Measurements from ENCODE around the gene HS3ST5. TPM values are rescaled to one million over a fixed set of nuclear protein-coding genes. Genes with fewer than 3 reads are reported as not detected.
"Not testable (repeated sequence)": the region's sequence is repeated elsewhere in the genome, so short reads cannot be mapped to it uniquely, and the experiment has no call there.

HS3ST5 gene
- total RNA-seq, 4 donors from 2014 or later, result not detected

DNA sequence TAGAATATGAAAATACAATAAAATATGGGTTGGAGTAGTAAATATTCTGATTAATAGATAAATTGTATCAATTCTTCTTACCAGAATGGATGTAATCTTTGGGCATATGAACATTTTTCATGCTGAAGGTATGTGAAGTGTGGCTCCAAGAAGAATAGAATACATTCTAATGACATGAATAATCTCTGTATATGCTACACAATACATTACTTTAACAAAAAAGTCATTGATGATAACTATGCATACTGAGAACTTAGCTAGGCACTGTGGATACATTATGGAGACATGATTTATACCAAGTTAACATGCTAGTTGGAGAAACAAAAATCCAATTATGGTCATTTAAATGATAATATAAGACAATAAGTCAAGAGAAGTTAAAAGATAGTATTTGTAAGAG lies 309.2 kb downstream of the HS3ST5 start:
- H3K9me3 ChIP-seq, result no peaks in the 10 kb centered on the region
- H3K36me3 ChIP-seq, result no peaks in the 10 kb centered on the region
- no peak overlapping the region for H3K4me3 ChIP-seq (replicated peaks in 1 of 3)
- no peak for TF ChIP-seq CTCF (IDR thresholded peaks at IDR 0.05)
- no peak for TF ChIP-seq POLR2A (IDR thresholded peaks at IDR 0.05)
- DNase-seq, result no peak
- no peak overlapping the region for H3K27ac ChIP-seq
- intact Hi-C loops (cut with DNase I), result no loop called here
- no peaks in the 10 kb centered on the region for H3K27me3 ChIP-seq
- no peaks in the 10 kb centered on the region for H3K4me1 ChIP-seq

- DNase-seq, result no peak
- intact Hi-C loops (cut with DNase I), result no loop called here
- Histone ChIP-seq H3K27ac (no peak overlapping the region), H3K36me3 (no peaks in the 10 kb centered on the region), H3K4me3 (replicated peaks in 1 of 3) (no peak overlapping the region), H3K9me3 (no peaks in the 10 kb centered on the region), H3K27me3 (no peaks in the 10 kb centered on the region), H3K4me1 (no peaks in the 10 kb centered on the region)
- TF ChIP-seq CTCF (IDR thresholded peaks at IDR 0.05) (no peak), POLR2A (IDR thresholded peaks at IDR 0.05) (no peak)
- 60 to 68% methylated on average over 3 of the region's 3 CpGs for WGBS, 2 donors
These were observed 310.1 kb downstream of the HS3ST5 start for GRCh38 chr6:114032721-114033120.

GRCh38 chr6:114030767-114031166 lies 312.1 kb downstream of the HS3ST5 start:
- Histone ChIP-seq H3K4me3 (replicated peaks in 1 of 3) (no peak overlapping the region), H3K27ac (no peak overlapping the region), H3K36me3 (no peaks in the 10 kb centered on the region), H3K4me1 (no peaks in the 10 kb centered on the region), H3K27me3 (no peaks in the 10 kb centered on the region), H3K9me3 (no peaks in the 10 kb centered on the region)
- no peak for DNase-seq
- 85 to 88% methylated on average over 6 of the region's 6 CpGs for WGBS, 2 donors
- TF ChIP-seq POLR2A (IDR thresholded peaks at IDR 0.05) (no peak), CTCF (IDR thresholded peaks at IDR 0.05) (no peak)
- intact Hi-C loops (cut with DNase I), result no loop called here

DNA sequence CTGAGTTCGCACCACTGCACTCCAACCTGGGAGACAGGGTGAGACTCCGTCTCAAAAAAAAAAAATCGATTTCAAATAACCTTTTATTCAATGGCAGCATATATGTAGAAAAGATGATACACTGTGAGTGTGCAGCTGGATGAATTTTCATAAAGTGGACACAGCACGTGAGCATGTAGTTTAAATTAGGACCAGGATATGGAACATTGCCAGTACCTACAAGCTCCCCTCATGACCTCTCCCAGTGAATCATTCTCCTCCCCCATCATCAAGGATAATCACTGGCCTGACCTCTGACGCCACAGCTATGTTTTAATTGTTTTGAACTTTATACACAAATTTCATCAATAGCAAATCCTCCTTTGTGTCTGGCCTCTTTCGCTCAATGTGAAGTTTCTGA lies 318.1 kb downstream of the HS3ST5 start:
- no peaks in the 10 kb centered on the region for H3K9me3 ChIP-seq
- intact Hi-C loops (cut with DNase I), result no loop called here
- no peak overlapping the region for H3K4me3 ChIP-seq (replicated peaks in 1 of 3)
- DNase-seq, result no peak
- no peaks in the 10 kb centered on the region for H3K4me1 ChIP-seq
- no peak for TF ChIP-seq POLR2A (IDR thresholded peaks at IDR 0.05)
- TF ChIP-seq CTCF (IDR thresholded peaks at IDR 0.05), result no peak
- H3K36me3 ChIP-seq, result no peaks in the 10 kb centered on the region
- no peaks in the 10 kb centered on the region for H3K27me3 ChIP-seq
- WGBS, 2 donors, result 88 to 91% methylated on average over 6 of the region's 6 CpGs
- H3K27ac ChIP-seq, result no peak overlapping the region

- no peaks in the 10 kb centered on the region for H3K27me3 ChIP-seq
These were observed 322.6 kb downstream of the HS3ST5 start for GRCh38 chr6:114020196-114020595.

GRCh38 chr6:114017146-114017545 lies 325.7 kb downstream of the HS3ST5 start:
- H3K27ac ChIP-seq; DNase-seq; H3K27me3 ChIP-seq; H3K4me3 ChIP-seq (replicated peaks in 1 of 3); H3K9me3 ChIP-seq; H3K4me1 ChIP-seq; intact Hi-C loops (cut with DNase I); H3K36me3 ChIP-seq: not testable (repeated sequence)
- 92 to 97% methylated on average over 6 of the region's 6 CpGs for WGBS, 2 donors

More at GRCh38 chr6:114020196-114020595, 322.6 kb downstream of the HS3ST5 start:
- 93 to 94% methylated on average over 11 to 15 of the region's 15 CpGs for WGBS, 2 donors
- DNase-seq, result no peak
- TF ChIP-seq POLR2A (IDR thresholded peaks at IDR 0.05), result no peak
- no peak for TF ChIP-seq CTCF (IDR thresholded peaks at IDR 0.05)
- H3K36me3 ChIP-seq, result no peaks in the 10 kb centered on the region
- no peaks in the 10 kb centered on the region for H3K9me3 ChIP-seq
- no peak overlapping the region for H3K27ac ChIP-seq
- no peak overlapping the region for H3K4me3 ChIP-seq (replicated peaks in 1 of 3)
- no peaks in the 10 kb centered on the region for H3K4me1 ChIP-seq
- intact Hi-C loops (cut with DNase I), result no loop called here

DNA sequence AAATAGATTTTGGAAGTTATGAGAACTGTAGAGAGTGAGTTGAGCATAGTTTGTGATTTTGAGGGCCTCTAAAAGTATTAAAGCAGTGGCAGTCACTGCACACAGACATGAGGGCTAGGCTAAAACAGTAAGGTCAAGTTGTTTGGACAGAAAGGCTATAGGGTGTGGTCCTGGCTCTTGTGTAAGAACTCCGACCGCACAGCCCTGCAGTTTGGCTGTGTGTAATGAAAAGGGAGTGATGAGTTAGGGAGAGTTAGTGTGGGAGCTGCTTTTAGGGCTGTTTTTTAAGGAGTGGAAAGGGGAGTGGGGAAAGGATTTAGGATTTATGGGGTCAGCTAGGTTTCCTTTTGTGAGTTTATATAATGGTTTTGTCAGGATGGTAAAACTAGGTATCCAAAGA lies 328.7 kb downstream of the HS3ST5 start:
- DNase-seq; H3K4me3 ChIP-seq (replicated peaks in 1 of 3); H3K27ac ChIP-seq; H3K27me3 ChIP-seq; H3K36me3 ChIP-seq; H3K9me3 ChIP-seq; H3K4me1 ChIP-seq; intact Hi-C loops (cut with DNase I): not testable (repeated sequence)
- WGBS, 2 donors, result 72 to 80% methylated on average over 2 of the region's 2 CpGs

GRCh38 chr6:114011486-114011885 lies 331.3 kb downstream of the HS3ST5 start:
- H3K4me1 ChIP-seq; H3K9me3 ChIP-seq; H3K27ac ChIP-seq; H3K4me3 ChIP-seq (replicated peaks in 1 of 3); H3K27me3 ChIP-seq; intact Hi-C loops (cut with DNase I); H3K36me3 ChIP-seq: not testable (repeated sequence)
- WGBS, 2 donors, result 52 to 64% methylated on average over 7 of the region's 7 CpGs
- DNase-seq, result peak; percentile 19 to 20

All from thyroid gland (tissue), 4 donors.